PFSK-1 (cell line): ENCODE data around the gene BPGM.

Source experiments
- FOXP2 ChIP-seq: optimal IDR thresholded peaks from 2 replicates; pipeline ENCODE3; 2011; ENCODE audit warnings: borderline replicate concordance, control low read depth, inconsistent platforms; ENCODE audit not compliant: insufficient read depth; ENCODE audit errors: extremely low read length, extremely low read depth
- TAF1 ChIP-seq: IDR thresholded peaks from 2 replicates; pipeline ENCODE4 v1.6.1; 2012; ENCODE audit warnings: low read length, control low read depth, borderline replicate concordance; ENCODE audit not compliant: insufficient read depth

GRCh38 chr7:134616611-134617010 lies 30.0 kb upstream of the BPGM start:
- no peak for TF ChIP-seq FOXP2
- no peak for TF ChIP-seq TAF1
